Neural cell (in vitro differentiated cells): ENCODE data around the gene MEGF11. TPM values are rescaled to one million over a fixed set of nuclear protein-coding genes. Genes with fewer than 3 reads are reported as not detected.
A peak's percentile ranks its signal among the peaks of the same experiment; 100 is the strongest.
"Not testable (repeated sequence)": the region's sequence is repeated elsewhere in the genome, so short reads cannot be mapped to it uniquely, and the experiment has no call there.

Experiments
- H2AFZ ChIP-seq: fragments of 200-600, 300-800 bp; sonication (generic), shearing (Covaris generic); 2 replicates; pipeline ENCODE4 v1.6.0; 2014; ENCODE audit warnings: low read depth, mild to moderate bottlenecking, antibody characterized with exemption, low read length, moderate library complexity
- H3F3A ChIP-seq: fragments of 200-600 bp; shearing (Covaris generic); 2 replicates; pipeline ENCODE4 v1.6.1; 2016; ENCODE audit warnings: mild to moderate bottlenecking, moderate library complexity, mixed read lengths, antibody characterized with exemption, low read length; ENCODE audit not compliant: insufficient read depth, poor library complexity, severe bottlenecking
- H3K27ac ChIP-seq: fragments of 200-600, 300-800 bp; sonication (generic), shearing (Covaris generic); 2 replicates; pipeline ENCODE4 v1.5.1; 2014; ENCODE audit warnings: mild to moderate bottlenecking, low read length, moderate library complexity
- H3K27me3 ChIP-seq: fragments of 300-800, 200-600 bp; sonication (generic), shearing (Covaris generic); 2 replicates; pipeline ENCODE4 v1.6.0; 2014; ENCODE audit warnings: mild to moderate bottlenecking, low read depth, low read length, moderate library complexity; ENCODE audit not compliant: insufficient read depth
- H3K36me3 ChIP-seq: fragments of 300-800, 200-600 bp; sonication (generic), shearing (Covaris generic); 2 replicates; pipeline ENCODE4 v1.5.1; 2014; ENCODE audit warnings: mild to moderate bottlenecking, antibody characterized with exemption, low read length, moderate library complexity; ENCODE audit not compliant: insufficient read depth
- H3K4me2 ChIP-seq: fragments of 300-800, 200-600 bp; sonication (generic), shearing (Covaris generic); 2 replicates; pipeline ENCODE4 v1.6.0; 2014; ENCODE audit warnings: mild to moderate bottlenecking, low read length
- H3K4me3 ChIP-seq: fragments of 300-800, 200-600 bp; sonication (generic), shearing (Covaris generic); 2 replicates; pipeline ENCODE4 v1.5.1; 2014; ENCODE audit warnings: mild to moderate bottlenecking, low read length, moderate library complexity
- H3K79me2 ChIP-seq: fragments of 200-600 bp; shearing (Covaris generic); replicated peaks from 2 replicates; pipeline ENCODE4 v1.6.0; 2014; ENCODE audit warnings: mild to moderate bottlenecking, low read length, moderate library complexity; ENCODE audit not compliant: insufficient read depth
- H3K9ac ChIP-seq: fragments of 300-800, 200-600 bp; sonication (generic), shearing (Covaris generic); 2 replicates; pipeline ENCODE4 v1.6.1; 2016; ENCODE audit warnings: mild to moderate bottlenecking, low read length, mixed read lengths
- H3K9me2 ChIP-seq: fragments of 200-600 bp; shearing (Covaris generic); 2 replicates; pipeline ENCODE4 v1.6.1; 2016; ENCODE audit warnings: mild to moderate bottlenecking, low read length, mixed read lengths; ENCODE audit not compliant: insufficient read depth
- H3K9me3 ChIP-seq: fragments of 200-600, 300-800 bp; sonication (generic), shearing (Covaris generic); 2 replicates; pipeline ENCODE4 v1.6.1; 2016; ENCODE audit warnings: mild to moderate bottlenecking, mixed run types, low read length, moderate library complexity, mixed read lengths
- H4K20me1 ChIP-seq: fragments of 200-600 bp; shearing (Covaris generic); 2 replicates; pipeline ENCODE4 v1.6.1; 2016; ENCODE audit warnings: mild to moderate bottlenecking, mixed run types; ENCODE audit not compliant: insufficient read depth
- EP300 ChIP-seq: fragments of 450-650 bp; conservative IDR thresholded peaks from 2 replicates; pipeline ENCODE4 v1.6.1; 2014; ENCODE audit warnings: antibody characterized with exemption, mild to moderate bottlenecking, moderate library complexity; ENCODE audit not compliant: poor library complexity, severe bottlenecking
- EZH2 ChIP-seq: fragments of 200-600, 300-800 bp; shearing (Covaris generic), sonication (generic); IDR thresholded peaks from 2 replicates; pipeline ENCODE4 v1.6.1; 2014; ENCODE audit warnings: antibody characterized with exemption, low read length, borderline replicate concordance, mild to moderate bottlenecking; ENCODE audit not compliant: insufficient read depth, poor library complexity, severe bottlenecking
- MXI1 ChIP-seq: fragments of 450-650 bp; conservative IDR thresholded peaks from 2 replicates; pipeline ENCODE4 v1.6.1; 2014; ENCODE audit warnings: antibody characterized with exemption, mild to moderate bottlenecking; ENCODE audit not compliant: poor library complexity, severe bottlenecking
- POLR2AphosphoS5 ChIP-seq: IDR thresholded peaks from 2 replicates; pipeline ENCODE4 v1.6.1; 2012
- RAD21 ChIP-seq: fragments of 450-650 bp; conservative IDR thresholded peaks from 2 replicates; pipeline ENCODE4 v1.6.1; 2014; ENCODE audit warnings: antibody characterized with exemption, mild to moderate bottlenecking, moderate library complexity
- SMC3 ChIP-seq: fragments of 450-650 bp; conservative IDR thresholded peaks from 2 replicates; pipeline ENCODE4 v1.6.1; 2014; ENCODE audit warnings: antibody characterized with exemption, mild to moderate bottlenecking, moderate library complexity; ENCODE audit not compliant: poor library complexity
- TAF1 ChIP-seq: IDR thresholded peaks from 2 replicates; pipeline ENCODE4 v1.6.1; 2012; ENCODE audit warnings: low read depth
- polyA plus RNA-seq: library from polyadenylated mRNA; depleted of rRNA; stranded (reverse); fragments of >200 nt; gene quantifications from 2 replicates; pipeline ENCODE4 v1.2.3, GENCODE V29; 2014
- TF ChIP-seq, protein P1 (sequence below): fragments of 450-650 bp; IDR thresholded peaks from 2 replicates; pipeline ENCODE4 v1.5.1; 2014; ENCODE audit warnings: antibody characterized with exemption, mild to moderate bottlenecking, moderate library complexity; ENCODE audit not compliant: poor library complexity, severe bottlenecking
- TF ChIP-seq, protein P2 (sequence below): IDR thresholded peaks from 2 replicates; pipeline ENCODE4 v1.6.1; 2012; ENCODE audit warnings: borderline replicate concordance

The MEGF11 gene
- polyA plus RNA-seq, 1 donor from 2014 or later = 0.64 TPM

DNA sequence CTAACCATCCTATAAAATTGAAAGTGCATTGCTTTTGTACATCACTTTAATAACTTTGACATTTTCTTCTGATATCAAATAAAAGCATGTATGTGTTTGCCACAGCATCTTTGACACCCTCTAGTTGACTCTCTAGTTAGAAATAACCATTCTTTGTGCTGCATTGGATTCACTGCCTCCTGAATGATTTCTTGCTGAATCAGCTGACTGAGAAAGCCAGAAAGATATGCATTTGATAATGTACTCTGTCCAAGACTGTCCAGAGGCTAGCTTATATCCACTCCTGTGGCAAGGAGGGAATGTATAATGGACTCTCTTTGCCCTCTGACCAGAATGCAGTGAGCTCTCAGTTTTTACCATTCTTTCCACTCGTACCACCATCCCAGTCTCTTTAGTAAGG, 378.1 kb downstream of the MEGF11 start:
- Histone ChIP-seq H3K4me3 (no peak overlapping the region), H3K79me2 (peaks cover 65% of the 10 kb centered on the region), H3K9me3 (no peaks in the 10 kb centered on the region), H4K20me1 (no peaks in the 10 kb centered on the region), H3K4me2 (no peak overlapping the region), H3K9ac (no peak overlapping the region), H3K9me2 (no peaks in the 10 kb centered on the region), H3K36me3 (no peaks in the 10 kb centered on the region), H3K27ac (no peak overlapping the region), H3F3A (peaks cover 3% of the 10 kb centered on the region), H2AFZ (no peak overlapping the region), H3K27me3 (no peaks in the 10 kb centered on the region)
- TF ChIP-seq, protein P1, sequence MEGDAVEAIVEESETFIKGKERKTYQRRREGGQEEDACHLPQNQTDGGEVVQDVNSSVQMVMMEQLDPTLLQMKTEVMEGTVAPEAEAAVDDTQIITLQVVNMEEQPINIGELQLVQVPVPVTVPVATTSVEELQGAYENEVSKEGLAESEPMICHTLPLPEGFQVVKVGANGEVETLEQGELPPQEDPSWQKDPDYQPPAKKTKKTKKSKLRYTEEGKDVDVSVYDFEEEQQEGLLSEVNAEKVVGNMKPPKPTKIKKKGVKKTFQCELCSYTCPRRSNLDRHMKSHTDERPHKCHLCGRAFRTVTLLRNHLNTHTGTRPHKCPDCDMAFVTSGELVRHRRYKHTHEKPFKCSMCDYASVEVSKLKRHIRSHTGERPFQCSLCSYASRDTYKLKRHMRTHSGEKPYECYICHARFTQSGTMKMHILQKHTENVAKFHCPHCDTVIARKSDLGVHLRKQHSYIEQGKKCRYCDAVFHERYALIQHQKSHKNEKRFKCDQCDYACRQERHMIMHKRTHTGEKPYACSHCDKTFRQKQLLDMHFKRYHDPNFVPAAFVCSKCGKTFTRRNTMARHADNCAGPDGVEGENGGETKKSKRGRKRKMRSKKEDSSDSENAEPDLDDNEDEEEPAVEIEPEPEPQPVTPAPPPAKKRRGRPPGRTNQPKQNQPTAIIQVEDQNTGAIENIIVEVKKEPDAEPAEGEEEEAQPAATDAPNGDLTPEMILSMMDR = no peak
- TF ChIP-seq MXI1 = no peak
- TF ChIP-seq TAF1 = no peak
- no peak for TF ChIP-seq RAD21
- TF ChIP-seq POLR2AphosphoS5 = no peak
- TF ChIP-seq SMC3 = no peak
- no peak for TF ChIP-seq EZH2
- TF ChIP-seq EP300 = no peak
- TF ChIP-seq, protein P2, sequence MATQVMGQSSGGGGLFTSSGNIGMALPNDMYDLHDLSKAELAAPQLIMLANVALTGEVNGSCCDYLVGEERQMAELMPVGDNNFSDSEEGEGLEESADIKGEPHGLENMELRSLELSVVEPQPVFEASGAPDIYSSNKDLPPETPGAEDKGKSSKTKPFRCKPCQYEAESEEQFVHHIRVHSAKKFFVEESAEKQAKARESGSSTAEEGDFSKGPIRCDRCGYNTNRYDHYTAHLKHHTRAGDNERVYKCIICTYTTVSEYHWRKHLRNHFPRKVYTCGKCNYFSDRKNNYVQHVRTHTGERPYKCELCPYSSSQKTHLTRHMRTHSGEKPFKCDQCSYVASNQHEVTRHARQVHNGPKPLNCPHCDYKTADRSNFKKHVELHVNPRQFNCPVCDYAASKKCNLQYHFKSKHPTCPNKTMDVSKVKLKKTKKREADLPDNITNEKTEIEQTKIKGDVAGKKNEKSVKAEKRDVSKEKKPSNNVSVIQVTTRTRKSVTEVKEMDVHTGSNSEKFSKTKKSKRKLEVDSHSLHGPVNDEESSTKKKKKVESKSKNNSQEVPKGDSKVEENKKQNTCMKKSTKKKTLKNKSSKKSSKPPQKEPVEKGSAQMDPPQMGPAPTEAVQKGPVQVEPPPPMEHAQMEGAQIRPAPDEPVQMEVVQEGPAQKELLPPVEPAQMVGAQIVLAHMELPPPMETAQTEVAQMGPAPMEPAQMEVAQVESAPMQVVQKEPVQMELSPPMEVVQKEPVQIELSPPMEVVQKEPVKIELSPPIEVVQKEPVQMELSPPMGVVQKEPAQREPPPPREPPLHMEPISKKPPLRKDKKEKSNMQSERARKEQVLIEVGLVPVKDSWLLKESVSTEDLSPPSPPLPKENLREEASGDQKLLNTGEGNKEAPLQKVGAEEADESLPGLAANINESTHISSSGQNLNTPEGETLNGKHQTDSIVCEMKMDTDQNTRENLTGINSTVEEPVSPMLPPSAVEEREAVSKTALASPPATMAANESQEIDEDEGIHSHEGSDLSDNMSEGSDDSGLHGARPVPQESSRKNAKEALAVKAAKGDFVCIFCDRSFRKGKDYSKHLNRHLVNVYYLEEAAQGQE = no peak

DNA sequence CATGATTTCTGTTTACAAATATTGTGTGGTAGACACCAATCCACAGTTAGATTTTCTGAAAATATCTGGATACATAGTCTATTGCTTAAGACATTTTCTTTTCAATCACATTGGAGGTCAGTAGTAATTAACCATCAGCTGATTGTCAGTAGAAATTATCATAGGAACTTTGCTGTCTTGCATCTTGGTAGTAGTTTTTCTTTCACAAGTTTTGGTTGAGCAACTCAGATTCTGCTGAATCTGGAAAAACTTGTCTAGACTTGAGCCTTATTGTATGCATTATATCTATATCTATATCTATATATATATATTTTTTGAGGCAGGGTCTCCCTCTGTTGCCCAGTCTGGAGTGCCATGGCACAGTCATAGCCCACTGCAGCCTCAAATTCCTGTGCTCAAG, 380.3 kb downstream of the MEGF11 start:
- Histone ChIP-seq H3K27ac (no peak overlapping the region), H3K27me3 (no peaks in the 10 kb centered on the region), H3K79me2 (peaks cover 65% of the 10 kb centered on the region), H3K9ac (no peak overlapping the region), H3K4me3 (no peak overlapping the region), H2AFZ (no peak overlapping the region), H4K20me1 (no peaks in the 10 kb centered on the region), H3K9me2 (no peaks in the 10 kb centered on the region), H3K9me3 (no peaks in the 10 kb centered on the region), H3K4me2 (no peak overlapping the region), H3F3A (peaks cover 9% of the 10 kb centered on the region), H3K36me3 (no peaks in the 10 kb centered on the region)
- TF ChIP-seq MXI1 (no peak), POLR2AphosphoS5 (no peak), SMC3 (no peak), EP300 (no peak), EZH2 (no peak), TAF1 (no peak), RAD21 (no peak)
- TF ChIP-seq, protein P1 = no peak

DNA sequence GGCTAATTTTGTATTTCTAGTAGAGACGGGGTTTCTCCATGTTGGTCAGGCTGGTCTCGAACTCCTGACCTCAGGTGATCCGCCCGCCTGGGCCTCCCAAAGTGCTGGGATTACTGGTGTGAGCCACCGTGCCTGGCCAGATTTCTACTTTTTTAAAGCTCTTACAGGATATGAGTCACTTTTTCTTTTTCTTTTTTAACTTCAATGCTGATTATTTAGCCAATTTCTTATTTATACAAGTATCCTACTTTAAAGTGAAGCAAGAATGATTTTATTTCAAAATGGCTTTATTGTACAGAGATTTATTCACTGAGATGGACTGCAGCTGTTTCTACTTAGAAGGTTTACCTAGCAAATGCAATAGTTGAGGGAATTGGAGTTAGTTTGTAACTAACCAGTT, 381.0 kb downstream of the MEGF11 start:
- not testable (repeated sequence) for H3K9me3 ChIP-seq, H3K36me3 ChIP-seq, H3K9ac ChIP-seq, H3K27me3 ChIP-seq, H2AFZ ChIP-seq, H3K27ac ChIP-seq, H3F3A ChIP-seq, H3K4me2 ChIP-seq, H3K9me2 ChIP-seq, H3K4me3 ChIP-seq, H4K20me1 ChIP-seq
- peaks cover 65% of the 10 kb centered on the region for H3K79me2 ChIP-seq

DNA sequence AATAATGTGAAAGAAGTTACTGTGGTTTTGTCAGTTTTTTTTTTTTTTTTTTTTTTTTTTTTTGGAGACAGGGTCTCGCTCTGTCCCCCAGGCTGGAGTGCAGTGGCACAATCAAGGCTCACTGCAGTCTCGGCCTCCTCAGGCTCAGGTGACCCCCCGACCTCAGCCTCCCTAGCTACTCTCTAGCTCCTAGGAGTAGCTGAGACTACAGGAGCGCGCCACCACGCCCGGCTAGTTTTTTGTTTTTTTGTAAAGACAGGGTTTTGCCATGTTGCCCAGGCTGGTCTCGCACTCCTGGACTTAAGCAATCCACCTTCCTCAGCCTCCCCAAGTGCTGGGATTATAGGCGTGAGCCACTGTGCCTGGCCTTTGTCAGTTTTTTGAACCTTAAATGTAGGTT, 381.7 kb downstream of the MEGF11 start:
- H3K79me2 ChIP-seq = peaks cover 60% of the 10 kb centered on the region
- not testable (repeated sequence) for H3K27ac ChIP-seq, H3K9me3 ChIP-seq, H3K27me3 ChIP-seq, H2AFZ ChIP-seq, H4K20me1 ChIP-seq, H3F3A ChIP-seq, H3K9me2 ChIP-seq, H3K36me3 ChIP-seq, H3K9ac ChIP-seq, H3K4me2 ChIP-seq
- H3K4me3 ChIP-seq = peak overlapping the region; percentile 97
